H1 (cell line): Measurements from ENCODE around the gene STX12. TPM values are rescaled to one million over a fixed set of nuclear protein-coding genes. Genes with fewer than 3 reads are reported as not detected.

ENCODE experiments used
- CTCF ChIA-PET: fragments of 300-600 bp; sonication (Branson Sonifier 250); formaldehyde crosslinking; loops from one replicate; lab custom pipeline; 2021; ENCODE audit not compliant: partially characterized antibody; lab: Charles Lee
- POLR2A ChIA-PET: fragments of 300-600 bp; sonication (Branson Sonifier 250); formaldehyde crosslinking; loops from one replicate; lab custom pipeline; 2021; ENCODE audit warnings: inconsistent platforms; ENCODE audit not compliant: partially characterized antibody; lab: Charles Lee
- DNase-seq, 2 experiments: peaks; one replicate each; pipeline versions ENCODE4 v3.0.0 to v3.0.0-alpha.2; 2010 to 2022; ENCODE audit warnings: low spot score in 2 of 2, low read depth in 1 of 2, mixed read lengths in 1 of 2
- FAIRE-seq: peaks from 2 replicates; lab custom pipeline; 2011; peaks lifted over from hg19 to GRCh38; lab: Jason Lieb, UNC
- H2AFZ ChIP-seq: 2 replicates; pipeline ENCODE4 v1.8.1; 2012; ENCODE audit warnings: low read length, inconsistent platforms
- H2AK5ac ChIP-seq: 2 replicates; pipeline ENCODE4 v1.6.1; 2013; ENCODE audit warnings: low read depth, low read length
- H2BK120ac ChIP-seq: replicated peaks from 2 replicates; pipeline ENCODE3; 2013; ENCODE audit warnings: low read depth, low read length, inconsistent platforms
- H2BK12ac ChIP-seq: 2 replicates; pipeline ENCODE4 v1.6.1; 2013; ENCODE audit warnings: low read depth, low read length
- H2BK15ac ChIP-seq: 2 replicates; pipeline ENCODE4 v1.6.1; 2013; ENCODE audit warnings: low read length
- H2BK20ac ChIP-seq: 2 replicates; pipeline ENCODE4 v1.6.1; 2013; ENCODE audit warnings: low read length
- H2BK5ac ChIP-seq: 2 replicates; pipeline ENCODE4 v1.6.1; 2013; ENCODE audit warnings: low read depth, low read length
- H3K14ac ChIP-seq: 2 replicates; pipeline ENCODE4 v1.6.1; 2013; ENCODE audit warnings: inconsistent platforms; ENCODE audit not compliant: insufficient read length
- H3K18ac ChIP-seq: 2 replicates; pipeline ENCODE4 v1.6.1; 2013; ENCODE audit warnings: low read length; ENCODE audit errors: extremely low read depth
- H3K23ac ChIP-seq: 2 replicates; pipeline ENCODE4 v1.6.1; 2013; ENCODE audit warnings: inconsistent platforms; ENCODE audit not compliant: insufficient read length
- H3K23me2 ChIP-seq: 2 replicates; pipeline ENCODE4 v1.6.1; 2013; ENCODE audit warnings: low read depth, low read length
- H3K27ac ChIP-seq: 2 replicates; pipeline ENCODE4 v1.6.1; 2011; ENCODE audit warnings: low read depth, low read length, inconsistent platforms
- H3K27me3 ChIP-seq, 4 experiments: replicated peaks in 1 of 4; 1 replicate in 1 of 4; 2 replicates in 3 of 4; pipeline versions ENCODE4 v1.6.1 to v1.8.1; 2011 to 2013; ENCODE audit warnings: low read length in 3 of 4, mild to moderate bottlenecking in 3 of 4, inconsistent platforms in 2 of 4, mixed read lengths in 2 of 4, moderate library complexity in 1 of 4; ENCODE audit not compliant: control insufficient read depth in 3 of 4, insufficient read depth in 3 of 4; ENCODE audit errors: extremely low read depth in 1 of 4
- H3K36me3 ChIP-seq, 4 experiments: 2 replicates each; pipeline versions ENCODE4 v1.6.1 to v1.8.1; 2011 to 2013; ENCODE audit warnings: mild to moderate bottlenecking in 4 of 4, low read length in 3 of 4, moderate library complexity in 2 of 4, control low read depth in 1 of 4, inconsistent platforms in 1 of 4; ENCODE audit not compliant: insufficient read depth in 4 of 4, control insufficient read depth in 2 of 4
- H3K4ac ChIP-seq: replicated peaks from 2 replicates; pipeline ENCODE3; 2013; ENCODE audit warnings: low read length, low read depth, mixed read lengths, inconsistent platforms; ENCODE audit not compliant: insufficient read length
- H3K4me1 ChIP-seq, 4 experiments: replicated peaks in 1 of 4; 1 replicate in 1 of 4; 2 replicates in 3 of 4; pipeline versions ENCODE4 v1.6.1 to v1.8.1; 2011 to 2013; ENCODE audit warnings: low read length in 3 of 4, inconsistent platforms in 2 of 4, mixed read lengths in 1 of 4; ENCODE audit not compliant: insufficient read depth in 4 of 4, control insufficient read depth in 3 of 4
- H3K4me2 ChIP-seq, 2 experiments: 2 replicates each; pipeline versions ENCODE4 v1.6.1 to v1.8.1; 2011 to 2013; ENCODE audit warnings: low read depth in 2 of 2, low read length in 2 of 2, control low read depth in 1 of 2, inconsistent platforms in 1 of 2, mild to moderate bottlenecking in 1 of 2; ENCODE audit not compliant: insufficient read depth in 1 of 2
- H3K4me3 ChIP-seq, 4 experiments: fragments of 200-600, 300-600 bp in 1 of 4; sonication (generic), shearing (Covaris generic), sonication (Bioruptor Twin) in 1 of 4; 2 replicates each; pipeline versions ENCODE4 v1.5.1 to v1.8.1; 2011 to 2016; ENCODE audit warnings: low read length in 4 of 4, low read depth in 3 of 4, control low read depth in 2 of 4, inconsistent platforms in 2 of 4, mild to moderate bottlenecking in 2 of 4, mixed read lengths in 1 of 4, moderate library complexity in 1 of 4; ENCODE audit not compliant: insufficient read depth in 2 of 4; ENCODE audit errors: extremely low read depth in 1 of 4
- H3K56ac ChIP-seq: replicated peaks from 2 replicates; pipeline ENCODE3; 2013; ENCODE audit warnings: low read depth, mild to moderate bottlenecking, mixed read lengths, low read length, inconsistent platforms; ENCODE audit not compliant: insufficient read length
- H3K79me1 ChIP-seq: 2 replicates; pipeline ENCODE4 v1.6.1; 2013; ENCODE audit warnings: low read depth, low read length, control low read depth
- H3K79me2 ChIP-seq, 2 experiments: 2 replicates each; pipeline versions ENCODE4 v1.6.1 to v1.8.1; 2012 to 2013; ENCODE audit warnings: low read length in 2 of 2, mild to moderate bottlenecking in 2 of 2, inconsistent platforms in 1 of 2; ENCODE audit not compliant: insufficient read depth in 2 of 2, control insufficient read depth in 1 of 2
- H3K9ac ChIP-seq, 4 experiments: replicated peaks in 1 of 4; 1 replicate in 1 of 4; 2 replicates in 3 of 4; pipeline versions ENCODE4 v1.6.1 to v1.8.1; 2011 to 2013; ENCODE audit warnings: low read depth in 3 of 4, low read length in 3 of 4, control low read depth in 2 of 4, mild to moderate bottlenecking in 2 of 4, moderate library complexity in 2 of 4, inconsistent platforms in 1 of 4; ENCODE audit errors: extremely low read depth in 1 of 4
- H3K9me3 ChIP-seq, 2 experiments: 2 replicates each; pipeline versions ENCODE4 v1.6.1 to v1.8.1; 2012 to 2013; ENCODE audit warnings: mild to moderate bottlenecking in 2 of 2, moderate library complexity in 2 of 2, control low read depth in 1 of 2, inconsistent platforms in 1 of 2, low read depth in 1 of 2, low read length in 1 of 2, mixed read lengths in 1 of 2; ENCODE audit not compliant: insufficient read depth in 2 of 2
- H4K20me1 ChIP-seq, 2 experiments: replicated peaks in 1 of 2; 2 replicates each; pipeline versions ENCODE3 to v1.8.1; 2011 to 2013; ENCODE audit warnings: inconsistent platforms in 2 of 2, low read length in 2 of 2, mild to moderate bottlenecking in 1 of 2; ENCODE audit not compliant: insufficient read depth in 2 of 2, control insufficient read depth in 1 of 2
- H4K5ac ChIP-seq: 2 replicates; pipeline ENCODE4 v1.6.1; 2013; ENCODE audit warnings: low read length, low read depth, mixed read lengths, inconsistent platforms; ENCODE audit not compliant: insufficient read length
- H4K8ac ChIP-seq: 2 replicates; pipeline ENCODE4 v1.8.0; 2013; ENCODE audit warnings: mild to moderate bottlenecking, moderate library complexity, low read length, inconsistent platforms; ENCODE audit not compliant: insufficient read depth; ENCODE audit errors: extremely low read depth
- H4K91ac ChIP-seq: replicated peaks from 2 replicates; pipeline ENCODE3; 2013; ENCODE audit warnings: low read length, mixed read lengths, inconsistent platforms; ENCODE audit not compliant: insufficient read length
- KDM1A ChIP-seq: fragments of 200-600, 300-600 bp; sonication (generic); IDR thresholded peaks from 2 replicates; pipeline ENCODE4 v1.7.1; 2016; ENCODE audit warnings: mild to moderate bottlenecking, low read length, borderline replicate concordance
- KDM5A ChIP-seq: fragments of 200-600 bp; IDR thresholded peaks from 2 replicates; pipeline ENCODE4 v1.7.1; 2012; ENCODE audit warnings: mild to moderate bottlenecking, low read length, inconsistent platforms, mixed read lengths
- MAFK ChIP-seq: IDR thresholded peaks from 2 replicates; pipeline ENCODE4 v1.6.1; 2012; ENCODE audit warnings: low read depth, mild to moderate bottlenecking, improper control_type of control experiment, low read length
- RAD21 ChIP-seq, 2 experiments: IDR thresholded peaks in 1 of 2; conservative IDR thresholded peaks in 1 of 2; 2 replicates each; pipeline ENCODE4 v1.6.1; 2011; ENCODE audit warnings: low read depth in 2 of 2, low read length in 2 of 2, improper control_type of control experiment in 1 of 2, inconsistent platforms in 1 of 2, mild to moderate bottlenecking in 1 of 2, moderate library complexity in 1 of 2
- RXRA ChIP-seq: IDR thresholded peaks from 2 replicates; pipeline ENCODE4 v1.6.1; 2011; ENCODE audit warnings: low read depth, mild to moderate bottlenecking, low read length, moderate library complexity; ENCODE audit not compliant: insufficient read depth
- SP1 ChIP-seq: IDR thresholded peaks from 2 replicates; pipeline ENCODE4 v1.6.1; 2011; ENCODE audit warnings: low read depth, low read length
- TEAD4 ChIP-seq: IDR thresholded peaks from 2 replicates; pipeline ENCODE4 v1.6.1; 2012; ENCODE audit warnings: low read depth, low read length, inconsistent platforms, mixed read lengths
- WGBS, 2 experiments: shearing (Covaris generic) in 1 of 2; methylation state at CpG; one replicate each; pipeline versions ENCODE4 v1.1.6 to v1.1.7; 2013 to 2015; ENCODE audit warnings: low lambda C conversion rate in 2 of 2, mixed read lengths in 2 of 2, inconsistent platforms in 1 of 2, low coverage in 1 of 2, missing lambda C conversion rate in 1 of 2; ENCODE audit not compliant: insufficient replicate concordance in 2 of 2, insufficient coverage in 1 of 2, insufficient read length in 1 of 2; ENCODE audit errors: extremely low coverage in 1 of 2, missing lambda C conversion rate in 1 of 2; 5-methylcytosine and 5-hydroxymethylcytosine counted together
- polyA plus RNA-seq, 7 experiments: library from polyadenylated mRNA; depleted of rRNA in 3 of 7; stranded (reverse) in 5 of 7; unstranded in 2 of 7; fragments of >200 nt in 5 of 7; fragments of 200-250 nt in 2 of 7; gene quantifications; 1 replicate in 5 of 7; 2 replicates in 1 of 7; 4 replicates in 1 of 7; pipeline versions ENCODE4 v1.2.1 to v1.2.3, GENCODE V29; 2011 to 2013; ENCODE audit warnings: missing spikeins in 2 of 7, mixed read lengths in 2 of 7
- total RNA-seq: library from RNA; stranded (reverse); fragmentation: NEBNext Ultra II Directional; extraction: Animal tissue kit (Norgen Biotek cat#: 25700); gene quantifications from 2 replicates; pipeline ENCODE4 v1.2.1, GENCODE V29; 2021
- TF ChIP-seq, protein P1 (sequence below), 3 experiments: IDR thresholded peaks; 1 replicate in 2 of 3; 2 replicates in 1 of 3; pipeline versions ENCODE4 v1.5.1 to v1.6.1; 2011; ENCODE audit warnings: low read length in 3 of 3, mild to moderate bottlenecking in 3 of 3, inconsistent platforms in 2 of 3, low read depth in 1 of 3, moderate library complexity in 1 of 3; ENCODE audit not compliant: insufficient read depth in 1 of 3; ENCODE audit errors: control extremely low read depth in 1 of 3

The STX12 gene
- total and polyA plus RNA-seq, 2 of the 8 experiments (the other 6 are each of a cell fraction or from before 2014, with no cell fraction given): 3.7 to 11.0 TPM

DNA sequence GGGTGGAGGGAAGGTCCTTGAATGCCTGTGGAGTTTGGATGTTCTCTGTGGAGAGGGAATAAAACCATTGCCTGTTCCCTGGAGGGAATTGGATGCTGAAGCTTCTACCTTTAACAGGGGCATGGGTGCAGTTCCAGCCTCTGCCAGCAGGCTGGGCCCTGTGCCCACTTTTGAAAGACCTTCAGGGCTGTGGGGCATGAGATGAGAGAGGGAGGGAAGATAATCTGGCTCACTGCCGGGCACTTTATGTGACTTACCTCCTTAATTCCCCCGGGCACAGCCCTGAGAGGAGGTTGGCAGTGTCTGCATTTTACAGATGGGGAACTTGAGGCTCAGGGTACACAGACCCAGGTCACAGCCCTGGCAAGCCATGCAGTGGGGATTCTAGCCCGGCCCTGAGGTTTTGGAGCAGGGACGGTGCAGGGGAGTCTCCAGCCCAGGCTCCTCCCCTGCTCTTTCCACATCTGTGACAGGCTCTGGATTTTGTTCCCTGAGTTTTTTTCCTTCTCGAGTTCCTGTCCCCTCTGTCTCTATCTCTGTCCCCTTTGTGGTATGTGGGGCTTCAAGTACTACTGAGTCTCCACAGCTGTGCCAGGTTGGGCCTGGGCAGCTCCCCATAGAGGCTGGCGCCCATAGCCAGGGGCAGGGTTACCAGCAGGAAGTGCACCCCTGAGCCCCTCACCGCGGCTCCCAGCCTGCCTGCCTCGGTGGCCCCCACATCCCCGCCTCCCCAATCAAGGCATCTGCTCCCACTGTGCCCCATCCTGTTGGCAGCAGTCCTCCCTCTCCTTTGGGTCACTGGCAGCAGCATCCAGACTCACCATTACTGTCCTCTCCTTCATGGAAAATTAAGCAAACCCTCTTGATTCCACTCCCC, 85.3 kb downstream of the STX12 start:
- ChIA-PET POLR2A (interaction anchor here (1.0 to 1.8 kb wide), 3 partner anchors 15 to 36 kb away, joined by 3 to 4 read pairs (median 3); partner anchors contain the start of genes PPP1R8 and THEMIS2), CTCF (interaction anchor here (0.5 to 3.1 kb wide), 33 partner anchors 9 to 550 kb away, joined by 3 to 18 read pairs (median 5); partner anchors contain the start of gene XKR8)
- Histone ChIP-seq H3K23ac (no peak overlapping the region), H4K20me1 (no peaks in the 10 kb centered on the region), H3K18ac (peak overlapping the region; percentile 83), H3K4me2 (peak overlapping the region in 1 of 2 experiments; percentile 32; a peak in 1 of 4 replicates), H3K4ac (no peak overlapping the region), H4K91ac (no peak overlapping the region), H3K23me2 (no peaks in the 10 kb centered on the region), H2AK5ac (no peak overlapping the region), H2BK5ac (no peak overlapping the region), H3K27ac (no peak overlapping the region), H3K9ac (no peak overlapping the region), H3K9me3 (no peaks in the 10 kb centered on the region), H3K4me3 (peak overlapping the region in 1 of 4 experiments; percentile 6; a peak in 1 of 8 replicates), H2BK15ac (0 out of 2 replicates have a peak overlapping the region, but pooled peaks have one; percentile 4), H2BK20ac (no peak overlapping the region), H2BK120ac (no peak overlapping the region), H3K56ac (no peak overlapping the region), H2BK12ac (0 out of 2 replicates have a peak overlapping the region, but pooled peaks have one; percentile 60), H4K8ac (peak overlapping the region; percentile 65; the same call in 1 of the 2 replicates), H2AFZ (peak overlapping the region; percentile 93), H3K79me2 (no peaks in the 10 kb centered on the region), H3K36me3 (no peaks in the 10 kb centered on the region), H3K27me3 (no peaks in the 10 kb centered on the region), H3K14ac (no peak overlapping the region), H3K79me1 (no peaks in the 10 kb centered on the region), H4K5ac (peak overlapping the region; percentile 35), H3K4me1 (no peaks in the 10 kb centered on the region; a peak in 1 of 7 replicates)
- WGBS, 2 experiments: 64% methylated on average over 10 of the region's 10 CpGs; no CpG with 5 or more reads in 1 of the 2 experiments
- no peak for TF ChIP-seq MAFK
- no peak for TF ChIP-seq SP1
- TF ChIP-seq KDM5A: no peak
- TF ChIP-seq, protein P1, sequence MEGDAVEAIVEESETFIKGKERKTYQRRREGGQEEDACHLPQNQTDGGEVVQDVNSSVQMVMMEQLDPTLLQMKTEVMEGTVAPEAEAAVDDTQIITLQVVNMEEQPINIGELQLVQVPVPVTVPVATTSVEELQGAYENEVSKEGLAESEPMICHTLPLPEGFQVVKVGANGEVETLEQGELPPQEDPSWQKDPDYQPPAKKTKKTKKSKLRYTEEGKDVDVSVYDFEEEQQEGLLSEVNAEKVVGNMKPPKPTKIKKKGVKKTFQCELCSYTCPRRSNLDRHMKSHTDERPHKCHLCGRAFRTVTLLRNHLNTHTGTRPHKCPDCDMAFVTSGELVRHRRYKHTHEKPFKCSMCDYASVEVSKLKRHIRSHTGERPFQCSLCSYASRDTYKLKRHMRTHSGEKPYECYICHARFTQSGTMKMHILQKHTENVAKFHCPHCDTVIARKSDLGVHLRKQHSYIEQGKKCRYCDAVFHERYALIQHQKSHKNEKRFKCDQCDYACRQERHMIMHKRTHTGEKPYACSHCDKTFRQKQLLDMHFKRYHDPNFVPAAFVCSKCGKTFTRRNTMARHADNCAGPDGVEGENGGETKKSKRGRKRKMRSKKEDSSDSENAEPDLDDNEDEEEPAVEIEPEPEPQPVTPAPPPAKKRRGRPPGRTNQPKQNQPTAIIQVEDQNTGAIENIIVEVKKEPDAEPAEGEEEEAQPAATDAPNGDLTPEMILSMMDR (IDR thresholded peaks at IDR 0.05; ENCODE audit: control extremely low read depth in 1 of 3, insufficient read depth in 1 of 3, low read depth in 1 of 3, low read length in 3 of 3): peak; percentile 89 to 99 (median 97)
- TF ChIP-seq RXRA: no peak
- 0 out of 2 replicates have a peak, but pooled peaks have one; percentile 16 for TF ChIP-seq TEAD4
- TF ChIP-seq KDM1A: no peak
- TF ChIP-seq RAD21 (IDR thresholded peaks at IDR 0.05 in 1 of 2, conservative IDR thresholded peaks at IDR 0.05 in 1 of 2; ENCODE audit: low read depth in 2 of 2, low read length in 2 of 2): peak; percentile 99 to 100
- no peak for FAIRE-seq
- peak; percentile 64 to 96 for DNase-seq
